Esophagus squamous epithelium (tissue), 4 donors: Measurements from ENCODE around the gene PLAAT1.

ENCODE experiments used
- POLR2A ChIP-seq, 4 donors: fragments of 450-650 bp; IDR thresholded peaks; one replicate each; pipeline ENCODE4 v1.6.1; 2017; ENCODE audit warnings: antibody characterized with exemption in 4 of 4, mild to moderate bottlenecking in 4 of 4, moderate library complexity in 3 of 4
- TF ChIP-seq, protein P1 (sequence below), 6 experiments: fragments of 450-650 bp in 4 of 6; fragments of 200-600 bp in 2 of 6; sonication (generic) in 2 of 6; IDR thresholded peaks; one replicate each; pipeline ENCODE4 v1.5.1; 2016 to 2019; ENCODE audit warnings: antibody characterized with exemption in 6 of 6, mild to moderate bottlenecking in 4 of 6, moderate library complexity in 4 of 6

DNA sequence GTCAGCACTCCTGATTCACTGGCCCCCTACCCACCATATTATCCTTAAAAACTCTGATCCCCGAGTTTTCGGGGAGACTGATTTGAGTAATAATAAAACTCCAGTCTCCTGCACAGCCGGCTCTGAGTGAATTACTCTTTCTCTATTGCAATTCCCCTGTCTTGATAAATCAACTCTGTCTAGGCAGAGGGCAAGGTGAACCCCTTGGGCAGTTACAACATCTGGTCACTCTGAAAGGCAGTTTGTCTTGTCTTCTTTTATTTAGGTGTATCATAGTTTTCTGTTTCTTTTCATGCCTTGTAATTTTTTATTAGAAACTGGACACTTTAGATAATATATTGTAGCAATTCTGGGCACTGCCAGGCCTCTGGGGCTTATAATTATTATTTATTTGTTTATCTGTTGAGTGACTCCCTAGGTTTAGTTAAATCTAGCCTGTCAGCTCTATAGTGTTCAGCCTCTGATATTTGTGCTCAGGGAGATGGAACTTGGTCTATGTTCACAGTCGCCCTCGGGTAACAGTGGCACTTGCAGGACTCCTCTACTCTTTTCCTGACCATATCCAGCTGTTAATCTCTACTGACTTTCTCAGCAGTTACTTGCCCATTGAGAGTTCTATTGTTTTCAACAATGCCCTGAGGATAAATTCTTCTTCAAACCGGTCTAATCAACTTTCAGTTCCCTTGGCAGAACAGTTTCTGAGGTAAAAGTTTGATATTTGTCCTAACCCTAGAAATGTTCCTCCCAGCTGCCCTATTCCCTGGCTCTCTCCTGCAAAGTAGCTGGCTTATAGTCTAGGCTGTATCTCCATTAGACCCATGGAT, 15.5 kb upstream of the PLAAT1 start:
- TF ChIP-seq, protein P1, sequence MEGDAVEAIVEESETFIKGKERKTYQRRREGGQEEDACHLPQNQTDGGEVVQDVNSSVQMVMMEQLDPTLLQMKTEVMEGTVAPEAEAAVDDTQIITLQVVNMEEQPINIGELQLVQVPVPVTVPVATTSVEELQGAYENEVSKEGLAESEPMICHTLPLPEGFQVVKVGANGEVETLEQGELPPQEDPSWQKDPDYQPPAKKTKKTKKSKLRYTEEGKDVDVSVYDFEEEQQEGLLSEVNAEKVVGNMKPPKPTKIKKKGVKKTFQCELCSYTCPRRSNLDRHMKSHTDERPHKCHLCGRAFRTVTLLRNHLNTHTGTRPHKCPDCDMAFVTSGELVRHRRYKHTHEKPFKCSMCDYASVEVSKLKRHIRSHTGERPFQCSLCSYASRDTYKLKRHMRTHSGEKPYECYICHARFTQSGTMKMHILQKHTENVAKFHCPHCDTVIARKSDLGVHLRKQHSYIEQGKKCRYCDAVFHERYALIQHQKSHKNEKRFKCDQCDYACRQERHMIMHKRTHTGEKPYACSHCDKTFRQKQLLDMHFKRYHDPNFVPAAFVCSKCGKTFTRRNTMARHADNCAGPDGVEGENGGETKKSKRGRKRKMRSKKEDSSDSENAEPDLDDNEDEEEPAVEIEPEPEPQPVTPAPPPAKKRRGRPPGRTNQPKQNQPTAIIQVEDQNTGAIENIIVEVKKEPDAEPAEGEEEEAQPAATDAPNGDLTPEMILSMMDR (IDR thresholded peaks at IDR 0.05): no peak
- TF ChIP-seq POLR2A (IDR thresholded peaks at IDR 0.05): no peak
